DMS79 treated with DMSO at 0.1 percent for 48 hours (cell line): ENCODE results near the gene ARHGAP35.
A peak's percentile ranks its signal among the peaks of the same experiment; 100 is the strongest.
"Not testable (repeated sequence)": the region's sequence is repeated elsewhere in the genome, so short reads cannot be mapped to it uniquely, and the experiment has no call there.

Source experiments
- DNase-seq: peaks from one replicate; lab custom pipeline; 2025; lab: John Stamatoyannopoulos, UW

Gene ARHGAP35

DNA sequence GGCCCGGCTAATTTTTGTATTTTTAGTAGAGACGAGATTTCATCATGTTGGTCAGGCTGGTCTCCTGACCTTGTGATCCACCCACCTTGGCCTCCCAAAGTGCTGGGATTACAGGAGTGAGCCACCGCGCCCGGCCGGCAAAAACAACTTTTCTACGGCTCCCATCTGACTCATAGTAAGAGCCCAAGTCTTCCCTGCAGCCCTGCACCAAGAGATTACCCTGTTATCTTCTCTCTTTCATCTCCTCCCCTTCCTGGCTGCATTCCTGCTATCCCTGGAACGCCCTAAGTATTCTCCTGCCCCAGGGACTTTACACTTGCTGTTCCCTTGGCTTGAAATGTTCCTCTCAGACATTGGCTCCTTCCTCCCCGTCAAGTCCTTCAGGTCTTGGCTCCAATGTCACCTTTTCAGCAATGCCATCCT lies 16.7 kb upstream of the ARHGAP35 start:
- DNase-seq = no peak

DNA sequence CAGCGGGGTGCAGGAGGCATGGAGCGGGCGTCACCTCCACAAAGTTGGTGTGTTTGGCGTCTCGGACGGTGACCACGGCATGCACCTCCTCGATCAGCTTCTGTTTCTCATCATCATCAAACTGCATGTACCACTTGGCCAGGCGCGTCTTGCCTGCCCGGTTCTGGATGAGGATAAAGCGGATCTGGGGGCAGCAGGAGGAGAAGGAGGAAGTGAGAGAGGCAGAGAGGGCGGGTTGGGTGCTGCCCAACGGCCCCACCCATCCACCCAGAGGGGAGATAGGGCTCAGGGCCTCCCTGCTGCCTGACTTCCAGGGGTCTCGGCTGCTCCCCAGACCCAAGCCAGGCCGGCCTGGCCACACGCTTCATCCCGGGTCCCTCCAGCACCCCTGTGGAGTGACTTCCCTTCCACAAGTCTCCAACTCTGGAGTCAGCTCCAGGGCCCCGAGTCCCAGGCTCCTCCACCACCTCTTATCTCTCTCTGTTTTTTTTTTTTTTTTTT lies 14.8 kb upstream of the ARHGAP35 start:
- no peak for DNase-seq

DNA sequence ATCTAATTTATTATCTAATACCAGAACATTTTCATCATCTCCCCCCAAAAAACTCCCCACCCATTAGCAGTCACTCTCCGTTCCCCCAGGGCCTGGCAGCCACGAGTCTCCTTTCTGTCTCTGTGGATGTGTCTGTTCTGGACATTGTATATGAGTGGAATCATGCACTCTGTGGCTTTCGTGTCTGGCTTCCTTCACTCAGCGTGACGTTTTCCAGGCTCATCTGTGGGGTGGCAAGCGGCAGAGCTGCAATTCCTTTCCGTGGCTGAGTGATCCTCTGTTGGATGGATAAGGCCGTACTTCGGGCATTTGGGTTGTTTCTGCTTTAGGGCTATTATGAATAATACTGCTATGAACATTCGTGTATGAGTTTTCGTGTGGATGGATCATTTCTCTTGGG lies 13.3 kb upstream of the ARHGAP35 start:
- no peak for DNase-seq

DNA sequence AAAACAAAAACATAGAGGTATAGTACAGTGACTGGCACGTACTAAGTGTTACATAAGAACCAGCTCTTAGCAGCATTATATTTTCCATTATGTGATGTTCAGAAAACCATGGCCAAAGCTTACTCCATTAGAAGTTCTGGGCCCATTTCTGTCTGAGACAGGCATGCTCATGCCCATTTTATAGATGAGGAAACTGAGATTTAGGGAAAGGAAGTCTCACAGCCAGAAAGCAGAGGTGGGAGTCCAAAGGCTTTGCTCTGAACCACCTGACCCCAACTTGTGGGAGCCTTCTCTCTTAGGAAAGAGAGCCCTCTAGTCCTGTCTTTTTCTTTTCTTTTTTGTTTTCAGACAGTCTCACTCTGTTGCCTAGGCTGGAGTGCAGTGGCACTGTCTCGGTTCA lies 12.4 kb upstream of the ARHGAP35 start:
- DNase-seq = no peak

DNA sequence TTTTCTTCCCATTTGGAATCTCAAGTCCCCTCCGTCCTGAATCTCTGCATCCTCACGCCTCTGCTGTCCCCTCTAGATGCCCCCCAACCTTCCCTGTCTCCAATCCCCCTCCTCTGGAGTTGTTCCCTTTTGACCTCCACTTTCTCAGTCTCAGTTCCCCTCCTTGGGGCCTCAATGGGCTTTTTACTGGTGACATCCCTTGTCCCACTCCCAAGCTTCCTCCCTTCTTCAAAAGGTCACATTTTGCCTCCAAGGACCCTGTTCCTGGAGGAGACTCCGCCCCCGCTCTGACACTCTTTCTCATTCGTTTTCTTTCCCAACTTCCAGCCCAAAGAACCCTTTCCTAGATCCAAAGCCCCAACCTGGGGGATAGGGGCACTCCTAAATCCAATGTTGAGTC lies 11.2 kb upstream of the ARHGAP35 start:
- no peak for DNase-seq

DNA sequence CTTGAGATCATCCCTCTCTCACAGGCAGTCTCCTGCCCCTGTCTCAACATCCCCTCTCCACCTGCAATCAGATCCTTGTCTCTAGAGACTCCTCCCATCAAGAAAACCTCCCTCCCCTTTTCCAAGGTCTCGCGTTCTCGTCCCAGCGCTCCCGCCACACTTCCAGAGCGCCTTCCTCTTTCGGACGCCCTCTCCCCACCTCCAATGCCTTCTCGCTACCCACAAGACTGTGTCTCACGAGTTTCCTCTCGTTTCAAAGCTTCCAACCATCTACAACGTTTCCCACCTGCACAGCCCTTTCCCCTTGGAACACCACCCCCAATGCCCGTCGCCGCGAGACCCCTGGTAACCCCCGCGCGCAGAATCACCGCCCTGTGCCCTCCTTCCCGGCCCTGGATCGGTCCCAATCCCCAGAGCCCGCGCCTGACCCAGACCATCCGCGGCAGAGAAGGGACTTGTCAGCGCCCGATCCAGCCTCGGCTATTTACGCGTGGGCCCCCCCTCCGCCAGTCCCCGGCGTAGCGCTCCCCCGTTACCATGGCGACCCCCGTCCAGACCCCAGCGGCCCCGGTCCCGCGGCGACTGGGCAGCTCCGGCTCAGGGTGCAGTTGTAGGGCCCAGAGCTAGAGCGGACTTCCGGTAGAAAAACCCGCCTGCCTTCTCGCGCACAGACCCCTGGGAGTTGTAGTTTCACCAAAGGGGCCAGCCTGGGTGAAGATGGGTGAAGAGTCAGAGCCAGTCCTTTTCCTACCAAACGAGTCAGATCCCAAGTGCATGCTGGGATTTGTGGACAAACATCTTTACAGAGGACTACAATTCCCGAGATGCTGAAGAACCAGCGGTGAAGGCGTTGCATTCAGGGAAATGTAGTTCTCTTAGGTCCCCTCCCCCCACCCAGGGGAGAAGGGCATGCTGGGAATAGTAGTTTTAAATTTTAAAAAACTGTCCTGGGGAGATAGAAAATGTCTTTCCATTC lies 10.3 kb upstream of the ARHGAP35 start, which contains the start of gene AP2S1:
AP2S1 (minus strand) TSS at position 619 of the 976 bp plus-strand sequence; CDS start at position 539, 80 bp downstream.
- DNase-seq = peak; percentile 98

DNA sequence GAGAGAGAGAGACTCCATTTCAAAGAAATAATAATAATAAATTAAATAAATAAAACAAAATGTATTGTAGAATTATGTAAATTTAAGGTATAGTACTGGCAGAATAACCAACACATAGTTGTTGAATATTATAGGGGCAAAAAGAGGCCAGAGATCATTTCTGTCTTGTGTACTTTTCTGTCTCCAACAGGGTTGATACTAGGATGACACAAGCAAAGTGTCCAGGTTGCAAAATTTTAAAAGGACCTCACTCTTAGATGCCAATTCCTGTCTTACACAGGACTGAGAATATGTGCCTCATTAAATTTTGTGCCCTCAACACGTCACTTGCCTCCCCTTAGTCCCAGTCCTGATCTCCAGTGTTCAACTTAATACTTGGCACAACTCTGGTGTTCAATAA lies 8.0 kb upstream of the ARHGAP35 start:
- no peak for DNase-seq

DNA sequence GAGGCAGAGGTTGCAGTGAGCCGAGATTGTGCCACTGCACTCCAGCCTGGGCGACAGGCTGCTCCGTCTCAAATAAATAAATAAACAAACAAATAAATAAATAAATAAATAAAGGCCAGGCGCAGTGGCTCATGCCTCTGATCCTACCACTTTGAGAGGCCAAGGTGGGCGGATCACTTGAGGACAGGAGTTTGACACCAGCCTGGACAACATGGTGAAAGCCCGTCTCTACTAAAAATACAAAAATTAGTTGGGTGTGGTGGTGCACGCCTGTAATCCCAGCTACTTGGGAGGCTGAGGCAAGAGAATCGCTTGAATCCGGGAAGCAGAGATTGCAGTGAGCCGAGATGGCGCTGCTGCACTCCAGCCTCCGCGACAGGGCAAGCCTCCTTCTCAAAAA lies 6.1 kb upstream of the ARHGAP35 start:
- not testable (repeated sequence) for DNase-seq

DNA sequence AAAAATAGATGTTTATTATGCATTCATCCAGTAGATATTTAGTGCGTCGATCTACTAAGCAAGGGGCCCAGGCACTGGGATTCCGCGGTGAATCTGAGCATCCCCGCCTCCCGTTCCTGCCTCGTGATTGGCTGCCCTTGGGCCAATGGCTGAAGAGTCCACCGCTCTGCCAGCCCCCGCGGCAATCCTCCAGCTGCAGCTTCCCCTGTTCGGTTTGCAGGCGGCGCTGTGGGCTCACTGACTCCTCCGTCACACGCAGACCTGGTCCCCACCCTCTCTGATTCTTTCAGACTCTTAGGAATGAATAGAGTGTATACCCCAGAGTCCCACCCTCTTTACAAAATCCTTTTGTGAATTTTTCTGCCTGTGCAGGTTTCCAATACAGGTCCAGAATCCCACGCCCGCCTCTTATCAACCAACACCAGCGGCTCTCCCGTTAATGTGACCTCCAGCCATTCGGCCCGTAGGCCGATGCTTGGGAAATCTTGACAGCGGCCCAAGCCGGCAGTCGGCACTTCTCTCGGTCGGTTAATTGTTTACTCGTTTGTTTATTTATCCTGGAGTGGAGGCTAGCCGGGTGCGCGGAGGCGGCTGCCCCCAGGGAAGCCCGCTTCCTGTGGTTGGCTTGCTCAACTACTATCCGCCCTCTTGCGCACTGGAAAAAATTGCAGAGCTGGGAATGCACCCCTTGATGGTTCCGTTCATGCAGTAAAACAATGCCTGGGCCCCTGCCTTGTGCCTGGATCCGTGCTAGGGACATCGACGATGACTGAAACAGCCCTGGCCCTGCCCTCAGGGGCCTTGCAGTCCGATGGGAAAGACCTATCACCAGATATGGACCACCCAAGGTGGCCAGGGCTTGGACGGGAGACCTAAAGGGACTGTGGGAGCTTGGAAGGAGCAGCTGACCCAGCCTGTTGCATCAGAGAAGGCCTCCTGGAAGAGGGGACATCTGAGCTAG lies 4.5 kb upstream of the ARHGAP35 start:
- DNase-seq = peak; percentile 90

DNA sequence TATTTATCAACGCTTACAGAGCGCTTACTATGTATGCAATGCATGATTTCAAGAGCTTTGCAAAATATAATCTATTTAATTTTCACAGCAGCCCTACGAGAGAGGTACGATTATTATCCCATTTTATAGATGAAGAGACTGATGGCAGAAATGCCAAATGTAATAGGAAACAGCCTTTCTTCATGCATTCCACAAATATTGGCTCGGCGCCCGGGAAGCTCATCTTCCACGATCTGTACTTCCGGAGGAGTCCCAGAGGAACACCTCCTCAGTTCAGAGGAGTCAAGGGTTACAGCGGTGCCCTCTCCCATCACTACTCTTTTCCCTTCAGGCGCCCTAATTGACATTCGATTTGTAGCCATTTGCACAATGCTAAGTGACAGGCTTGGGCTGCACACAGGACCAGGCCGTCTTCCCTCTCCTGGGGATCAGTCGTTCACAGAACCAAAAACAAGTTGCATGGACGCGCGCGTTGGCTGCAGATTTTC lies 1.1 kb upstream of the ARHGAP35 start:
- no peak for DNase-seq

DNA sequence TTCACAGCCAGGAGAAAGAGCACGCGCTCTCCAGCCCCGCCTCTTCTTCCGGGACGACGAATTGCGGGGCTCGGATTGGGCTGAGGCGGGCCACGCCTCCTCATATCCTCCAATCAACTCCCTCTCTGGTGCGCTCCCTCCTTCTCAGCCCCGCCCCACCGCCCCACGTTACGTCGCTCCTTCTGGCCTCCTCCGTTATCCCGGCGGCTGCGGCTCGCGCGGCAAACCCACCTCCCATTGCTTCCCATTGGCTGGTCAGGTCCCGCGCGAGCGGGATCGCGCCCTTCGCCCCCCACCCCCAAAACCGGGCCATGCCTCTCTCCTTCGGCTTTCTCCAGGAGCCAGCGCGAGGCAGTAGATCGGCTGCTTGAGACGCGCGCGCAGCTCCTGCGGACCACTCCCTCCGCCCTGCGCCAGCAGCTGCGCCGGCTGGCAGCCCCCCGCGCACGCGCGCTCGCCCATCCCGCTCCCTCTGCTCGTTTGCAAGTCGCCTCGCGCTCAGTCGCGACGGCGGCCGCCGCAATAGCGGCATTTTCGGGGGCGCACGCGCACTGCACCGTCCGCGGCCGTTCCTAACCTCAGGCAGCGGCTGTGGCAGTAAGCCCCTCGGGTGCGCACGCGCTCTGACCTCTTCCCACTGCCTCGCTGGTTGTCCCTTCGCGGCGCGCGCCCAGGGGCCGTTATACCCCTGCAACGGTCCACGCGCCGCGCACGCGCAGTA lies 512 bp upstream of the ARHGAP35 start:
- peak; percentile 98 for DNase-seq

DNA sequence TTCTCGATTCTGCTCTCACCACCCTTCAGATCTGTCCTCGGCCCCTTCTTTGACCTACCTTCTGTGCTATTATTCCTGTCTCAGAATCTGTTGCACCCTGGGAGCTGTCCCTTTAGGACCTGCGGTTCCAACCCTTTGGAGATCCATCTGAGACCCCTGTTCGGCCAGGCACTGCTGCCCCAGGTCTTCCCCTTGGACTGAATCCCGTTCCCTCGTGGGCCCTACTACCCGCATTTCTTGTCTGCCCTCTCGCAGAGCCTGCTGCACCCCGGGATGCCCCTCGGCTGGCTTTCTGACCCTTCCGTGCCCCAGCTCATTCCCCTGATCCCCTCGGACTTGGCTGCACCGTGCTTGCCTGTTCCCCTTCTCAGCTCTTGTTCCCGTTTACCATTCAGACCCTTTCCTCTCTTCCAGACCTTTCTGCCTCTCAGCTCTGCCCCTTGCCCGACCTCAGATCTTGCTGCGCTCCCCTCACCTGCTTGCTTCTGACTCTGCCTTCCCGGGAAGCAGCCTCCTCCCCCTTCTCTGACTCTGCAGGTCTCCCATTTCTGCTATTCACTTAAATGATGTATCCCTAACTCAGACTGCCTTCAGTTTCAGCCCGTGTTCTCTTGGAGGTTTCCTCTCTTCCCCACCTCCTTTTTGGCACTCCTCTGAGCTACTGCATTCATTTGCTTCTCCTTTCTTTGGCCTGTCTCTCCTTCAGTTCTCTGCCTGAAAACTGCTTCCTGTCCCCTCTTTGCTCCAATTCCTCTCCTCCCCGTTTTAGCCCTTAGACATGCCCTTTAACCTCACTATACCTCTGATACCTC lies 1.1 kb downstream of the ARHGAP35 start:
- DNase-seq = peak; percentile 44

DNA sequence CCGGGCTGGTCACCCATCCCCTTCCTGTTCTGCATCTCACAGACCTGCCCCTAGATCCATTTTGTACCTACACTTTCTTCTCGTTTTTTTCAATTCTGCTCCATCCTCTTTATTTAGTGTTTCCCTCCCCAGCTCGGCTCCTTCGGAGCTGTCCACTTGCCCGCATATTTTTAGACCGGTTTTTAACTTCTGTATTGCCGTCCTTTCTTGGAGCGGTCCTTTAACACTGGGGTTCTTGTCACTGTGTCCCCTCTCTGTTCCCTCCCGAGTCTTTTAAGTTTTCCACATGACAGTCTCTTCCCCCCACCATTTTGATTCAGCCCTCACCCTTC lies 1.7 kb downstream of the ARHGAP35 start:
- no peak for DNase-seq

DNA sequence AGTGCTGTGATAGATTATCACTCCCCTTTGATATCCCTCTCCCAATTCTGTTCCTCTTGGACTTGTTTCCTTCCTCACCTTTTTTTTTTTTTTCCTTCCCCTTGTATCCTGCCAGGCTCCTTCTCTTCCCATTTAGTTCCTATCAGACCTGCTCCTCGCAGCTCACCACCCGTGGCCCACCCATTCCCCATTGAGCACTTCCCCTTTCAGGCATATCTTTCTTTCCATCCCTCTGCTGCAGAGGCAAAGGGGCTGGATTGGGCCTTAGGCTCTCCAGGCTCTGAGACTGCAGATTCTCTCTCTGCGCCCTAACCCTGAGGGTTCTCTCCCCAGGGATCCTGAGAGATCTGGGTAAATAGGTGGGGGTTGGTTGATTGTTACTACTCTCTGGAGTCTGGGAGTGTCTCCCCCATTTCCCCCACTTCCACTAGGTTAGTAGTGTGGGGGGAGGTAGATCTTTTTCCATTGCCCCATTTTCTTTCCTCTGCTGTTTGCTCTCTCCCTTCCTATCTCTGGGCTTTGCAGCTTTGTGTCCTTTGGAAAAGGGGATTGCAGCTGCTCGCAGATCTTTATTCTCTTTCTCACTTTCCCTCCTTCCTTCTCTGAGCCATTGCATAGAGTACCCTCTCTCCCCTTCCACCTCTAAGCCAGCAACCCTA lies 2.3 kb downstream of the ARHGAP35 start:
- DNase-seq = no peak

DNA sequence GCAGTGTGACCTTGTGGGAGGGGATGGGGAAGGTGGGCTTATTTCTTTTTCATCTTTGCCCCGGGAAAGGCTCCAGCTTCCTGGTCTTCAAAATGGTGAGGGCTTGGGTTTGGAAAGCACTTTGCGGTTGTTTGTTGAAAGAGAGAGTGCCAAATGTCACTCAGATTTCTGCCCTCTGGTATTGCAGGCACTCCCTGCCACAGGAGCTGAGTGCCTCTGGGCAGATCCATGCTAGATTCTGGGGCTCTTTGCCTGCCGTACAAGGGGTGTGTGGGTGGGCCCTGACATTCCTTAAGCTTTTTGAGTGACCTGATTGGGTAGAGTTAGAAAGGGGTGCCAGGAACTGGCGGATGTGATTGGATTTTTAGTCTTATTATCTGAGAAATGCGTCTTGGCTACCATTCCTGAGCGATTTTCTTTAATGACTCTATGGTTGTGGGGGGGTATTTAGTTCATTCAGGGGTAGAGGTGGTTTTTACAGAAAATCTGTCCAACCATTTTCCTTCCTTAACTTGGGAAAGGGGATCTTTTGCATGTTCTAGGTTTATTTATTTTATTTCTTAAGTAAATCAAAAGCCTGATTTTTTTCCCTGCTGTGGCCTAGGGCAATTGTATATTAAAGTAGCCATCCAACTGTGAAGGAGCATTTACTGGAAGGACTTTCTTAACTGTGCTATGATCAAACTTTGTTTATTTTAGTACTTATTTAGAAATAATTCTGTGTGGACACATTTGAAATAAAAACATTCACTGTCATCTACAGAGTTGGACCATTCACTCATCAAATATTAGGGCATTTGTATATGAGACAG lies 3.2 kb downstream of the ARHGAP35 start:
- DNase-seq = peak; percentile 79

DNA sequence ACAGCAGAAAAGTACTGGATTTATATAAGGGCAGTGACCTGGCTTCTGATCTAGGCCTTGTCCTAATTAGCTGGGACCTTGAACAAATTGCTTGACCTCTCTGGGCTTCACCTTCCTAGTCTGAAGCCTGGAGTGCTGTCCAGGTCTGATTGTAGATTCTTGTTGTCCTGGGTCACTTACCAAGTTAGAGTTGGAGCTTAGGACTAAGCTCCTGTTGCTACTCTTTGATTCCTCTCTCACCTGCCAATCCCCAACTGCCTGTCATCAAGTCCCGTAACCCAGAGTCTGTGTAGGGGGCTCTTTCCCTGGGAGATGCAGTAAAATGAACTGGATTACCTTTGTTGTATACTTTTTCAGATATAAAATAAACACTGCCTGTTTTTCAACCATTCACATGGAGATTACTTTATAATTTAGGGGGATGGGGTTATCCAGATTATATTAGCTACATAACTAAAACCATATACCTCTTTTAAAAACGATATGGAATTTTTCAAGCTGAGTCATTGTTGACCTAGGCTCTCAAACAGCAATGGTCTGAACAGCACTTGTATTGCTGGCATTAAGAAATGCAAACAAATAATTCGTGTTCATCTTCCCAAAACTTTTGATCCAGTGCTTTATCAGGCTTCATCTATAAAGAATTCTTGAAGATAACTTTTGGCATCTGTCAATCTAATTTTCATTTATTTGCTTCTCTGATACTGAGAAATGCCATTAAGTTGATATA lies 5.8 kb downstream of the ARHGAP35 start:
- DNase-seq = no peak

DNA sequence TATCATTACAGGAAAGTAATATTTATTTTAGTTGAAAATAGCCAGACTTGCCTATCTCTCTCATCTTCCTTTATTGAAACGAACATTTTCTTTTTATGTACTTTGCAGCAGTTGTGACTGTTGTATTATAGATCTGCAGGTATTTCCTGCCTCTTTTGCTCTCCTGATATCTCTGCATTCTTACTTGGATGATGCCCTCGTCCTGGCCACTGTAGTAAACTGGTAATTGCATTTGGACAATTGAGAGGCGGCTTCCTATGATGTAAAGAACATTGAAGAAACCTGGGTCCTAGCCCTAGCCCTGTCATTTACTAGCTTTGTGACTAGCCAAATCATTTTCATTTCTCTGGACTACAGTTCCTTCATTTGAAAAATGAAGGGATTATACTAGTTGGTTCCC lies 6.4 kb downstream of the ARHGAP35 start:
- no peak for DNase-seq

DNA sequence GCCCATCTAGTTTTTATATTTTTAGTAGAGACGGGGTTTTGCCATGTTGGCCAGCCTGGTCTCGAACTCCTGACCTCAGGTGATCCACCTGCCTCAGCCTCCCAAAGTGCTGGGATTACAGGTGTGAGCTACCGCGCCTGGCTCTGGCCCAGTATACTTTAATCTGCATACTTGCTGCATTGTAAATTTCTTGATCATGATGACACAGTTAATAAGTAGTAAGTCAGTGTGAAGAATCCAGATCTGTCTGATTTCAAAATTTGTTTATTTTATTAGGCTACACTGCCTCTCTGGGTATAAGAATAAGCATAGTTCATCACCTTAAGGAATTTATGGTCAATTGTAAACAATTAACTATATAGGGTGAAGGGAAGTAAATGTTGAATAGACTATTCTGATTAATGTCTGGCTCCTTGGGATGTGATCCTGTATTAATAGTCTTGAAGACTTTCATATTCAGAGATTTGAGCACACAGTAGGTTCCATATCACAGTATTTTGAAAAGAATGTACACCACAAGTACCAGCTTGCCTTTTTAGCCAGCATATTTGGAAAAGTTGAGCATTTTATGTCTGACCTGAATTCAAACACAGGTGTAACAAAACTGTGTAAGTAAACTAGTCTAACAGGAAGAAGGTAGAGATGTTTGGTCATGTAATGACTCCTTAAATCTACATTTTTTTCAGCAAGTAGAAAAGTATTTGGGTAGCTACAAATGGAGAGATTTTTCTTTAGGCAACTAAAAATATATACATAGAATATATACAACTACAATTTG lies 7.4 kb downstream of the ARHGAP35 start:
- DNase-seq = no peak
